Forelimb muscle (tissue), 1 donor: ENCODE results near the gene LMNTD2. TPM values are rescaled to one million over a fixed set of nuclear protein-coding genes. Genes with fewer than 3 reads are reported as not detected.

Source experiments
- DNase-seq: peaks from one replicate; pipeline ENCODE4 v3.0.0-alpha.2; 2013; ENCODE audit warnings: low read depth
- polyA plus RNA-seq: library from polyadenylated mRNA; unstranded; fragments of 120-200 nt; gene quantifications from one replicate; pipeline ENCODE4 v1.2.1, GENCODE V29; 2013; ENCODE audit not compliant: insufficient read length

LMNTD2 gene, protein sequence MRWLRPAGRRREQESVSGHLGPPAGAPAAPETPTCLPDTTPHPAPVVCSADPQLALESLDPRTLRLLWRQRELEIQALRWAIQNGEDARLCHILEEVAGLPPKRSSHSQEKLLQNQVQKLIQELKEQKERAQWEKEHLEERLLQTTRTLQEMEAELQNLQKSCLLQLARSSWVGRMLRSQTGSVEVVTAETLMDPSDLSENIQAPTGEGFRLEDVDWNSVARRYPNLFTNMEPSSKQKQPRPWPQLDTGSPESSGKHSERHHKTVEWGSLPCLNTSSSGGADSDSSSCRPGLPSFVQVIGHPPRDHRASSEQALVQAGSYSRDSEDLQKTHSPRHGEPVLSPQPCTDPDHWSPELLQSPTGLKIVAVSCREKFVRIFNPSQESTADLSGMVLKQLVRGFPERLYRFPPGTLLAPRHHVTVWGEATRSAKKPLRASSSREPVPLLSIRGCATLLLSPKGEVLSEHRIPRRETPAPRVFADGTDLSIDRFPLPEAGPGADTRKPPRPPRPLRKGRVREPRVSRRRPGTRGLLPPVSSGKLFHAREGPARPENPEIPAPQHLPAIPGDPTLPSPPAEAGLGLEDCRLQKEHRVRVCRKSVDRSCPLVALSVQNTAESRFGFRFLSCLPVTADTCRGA
- polyA plus RNA-seq: 0.52 TPM

DNA sequence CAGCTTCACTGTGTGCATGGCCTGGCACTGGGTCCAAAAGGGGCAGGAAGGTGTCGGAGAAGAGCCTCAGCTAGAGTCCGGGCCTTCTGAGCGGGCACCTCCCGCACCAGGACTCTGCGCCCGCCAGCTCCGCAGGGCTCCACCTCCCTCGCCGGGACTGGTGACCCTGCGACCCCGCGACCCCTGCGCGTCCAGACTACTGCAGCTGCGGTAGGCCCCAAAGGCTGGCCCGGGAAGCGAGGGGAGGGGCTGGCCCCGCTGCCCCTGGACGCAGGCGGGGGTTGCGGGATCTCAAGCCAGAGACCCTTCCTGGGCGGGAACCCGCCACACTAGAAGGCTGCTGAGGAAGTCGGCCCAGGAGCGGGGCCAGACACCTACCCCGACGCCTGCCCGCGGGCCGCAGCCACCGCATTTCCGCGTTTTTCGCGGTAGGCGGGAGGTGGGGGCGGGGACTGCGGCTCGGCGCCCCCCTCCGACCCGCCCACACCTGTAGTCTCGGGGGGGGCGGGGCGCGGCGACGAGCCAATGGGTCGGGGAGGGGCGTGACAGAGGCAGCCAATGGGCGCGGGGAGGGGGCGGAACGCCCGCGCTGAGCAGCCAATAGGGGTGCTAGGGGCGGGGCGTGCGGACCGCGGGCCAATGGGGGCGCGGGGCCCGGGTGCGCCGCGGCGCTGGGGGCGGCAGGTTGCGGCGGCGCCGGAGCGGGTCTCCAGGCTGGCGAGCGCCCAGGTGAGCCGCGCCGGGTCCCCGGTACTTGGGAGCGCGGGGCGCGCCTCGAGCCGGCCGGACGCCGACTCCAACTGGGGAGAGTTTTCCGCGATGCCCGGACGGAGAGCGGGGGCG, at the start of gene LMNTD2, which contains the start of gene RASSF7:
TSS of gene LMNTD2 (minus strand) at position 434 of the 843 bp plus-strand sequence. CDS start at position 412, 22 bp downstream.
TSS of gene RASSF7 (plus strand) at position 666 of the 843 bp plus-strand sequence. CDS start 799 bp downstream, outside the sequence.
- DNase-seq: no peak

- no peak for DNase-seq
Observed at GRCh38 chr11:609341-609811, 48.8 kb upstream of the LMNTD2 start.

- no peak for DNase-seq
Observed at GRCh38 chr11:608791-609251, 48.3 kb upstream of the LMNTD2 start.

DNA sequence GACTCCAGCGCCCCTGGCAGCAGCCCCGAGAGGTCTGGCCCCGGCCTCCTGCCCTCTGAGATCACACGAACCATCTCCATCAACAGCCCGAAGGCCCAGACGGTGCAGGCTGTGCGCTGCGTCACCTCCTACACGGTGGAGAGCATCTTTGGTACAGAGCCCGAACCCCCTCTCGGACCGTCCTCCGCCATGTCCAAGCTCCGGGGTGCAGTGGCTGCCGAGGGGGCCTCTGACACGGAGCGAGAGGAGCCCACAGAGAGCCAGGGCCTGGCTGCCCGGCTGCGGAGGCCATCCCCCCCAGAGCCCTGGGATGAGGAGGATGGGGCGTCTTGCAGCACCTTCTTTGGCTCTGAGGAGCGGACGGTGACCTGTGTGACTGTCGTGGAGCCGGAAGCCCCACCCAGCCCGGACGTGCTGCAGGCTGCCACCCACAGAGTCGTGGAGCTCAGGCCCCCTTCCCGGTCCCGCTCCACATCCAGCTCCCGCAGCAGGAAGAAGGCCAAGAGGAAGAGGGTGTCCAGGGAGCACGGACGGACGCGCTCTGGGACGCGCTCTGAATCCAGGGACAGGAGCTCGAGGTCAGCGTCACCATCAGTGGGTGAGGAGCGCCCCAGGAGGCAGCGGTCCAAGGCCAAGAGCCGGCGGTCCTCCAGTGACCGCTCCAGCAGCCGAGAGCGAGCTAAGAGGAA, 47.6 kb upstream of the LMNTD2 start:
- DNase-seq: no peak

DNA sequence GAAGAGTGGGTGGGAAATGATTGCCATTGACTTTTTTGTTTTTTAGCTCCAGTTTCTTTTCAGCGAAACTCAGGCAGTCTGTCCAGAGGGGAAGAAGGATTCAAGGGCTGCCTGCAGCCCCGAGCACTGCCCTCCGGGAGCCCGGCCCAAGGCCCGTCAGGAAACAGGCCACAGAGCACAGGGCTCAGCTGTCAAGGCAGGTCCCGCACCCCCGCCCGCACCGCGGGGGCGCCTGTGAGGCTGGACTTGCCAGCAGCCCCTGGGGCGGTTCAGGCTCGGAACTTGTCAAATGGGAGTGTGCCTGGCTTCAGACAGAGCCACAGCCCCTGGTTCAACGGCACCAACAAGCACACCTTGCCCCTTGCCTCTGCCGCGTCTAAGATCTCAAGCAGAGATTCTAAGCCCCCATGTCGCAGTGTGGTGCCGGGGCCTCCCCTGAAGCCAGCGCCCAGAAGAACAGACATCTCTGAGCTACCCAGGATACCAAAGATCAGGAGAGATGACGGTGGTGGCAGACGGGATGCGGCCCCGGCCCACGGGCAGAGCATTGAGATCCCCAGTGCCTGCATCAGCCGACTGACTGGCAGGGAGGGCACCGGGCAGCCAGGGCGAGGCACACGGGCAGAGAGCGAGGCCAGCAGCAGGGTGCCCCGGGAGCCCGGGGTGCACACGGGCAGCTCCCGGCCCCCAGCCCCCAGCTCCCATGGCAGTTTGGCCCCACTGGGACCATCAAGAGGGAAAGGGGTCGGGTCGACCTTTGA, 46.7 kb upstream of the LMNTD2 start:
- no peak for DNase-seq

GRCh38 chr11:606245-606644, 45.7 kb upstream of the LMNTD2 start:
- DNase-seq: no peak

GRCh38 chr11:605286-606129, 45.0 kb upstream of the LMNTD2 start:
- DNase-seq: no peak

DNA sequence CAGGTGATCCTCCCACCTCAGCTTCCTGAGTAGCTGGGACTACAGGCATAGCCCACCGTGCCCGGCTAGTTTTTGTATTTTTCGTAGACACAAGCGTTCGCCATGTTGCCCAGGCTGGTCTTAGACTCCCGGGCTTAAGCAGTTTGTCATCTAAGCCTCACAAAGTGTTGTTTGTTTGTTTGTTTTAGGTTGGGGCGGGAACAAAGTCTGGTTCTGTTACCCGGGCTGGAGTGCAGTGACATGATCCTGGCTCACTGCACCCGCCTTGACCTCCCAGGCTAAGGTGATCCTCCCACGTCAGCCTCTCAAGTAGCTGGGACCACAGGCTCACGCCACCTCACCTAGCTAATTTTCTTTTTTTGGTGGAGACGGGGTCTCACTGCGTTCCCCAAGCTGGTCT, 42.6 kb upstream of the LMNTD2 start:
- no peak for DNase-seq

DNA sequence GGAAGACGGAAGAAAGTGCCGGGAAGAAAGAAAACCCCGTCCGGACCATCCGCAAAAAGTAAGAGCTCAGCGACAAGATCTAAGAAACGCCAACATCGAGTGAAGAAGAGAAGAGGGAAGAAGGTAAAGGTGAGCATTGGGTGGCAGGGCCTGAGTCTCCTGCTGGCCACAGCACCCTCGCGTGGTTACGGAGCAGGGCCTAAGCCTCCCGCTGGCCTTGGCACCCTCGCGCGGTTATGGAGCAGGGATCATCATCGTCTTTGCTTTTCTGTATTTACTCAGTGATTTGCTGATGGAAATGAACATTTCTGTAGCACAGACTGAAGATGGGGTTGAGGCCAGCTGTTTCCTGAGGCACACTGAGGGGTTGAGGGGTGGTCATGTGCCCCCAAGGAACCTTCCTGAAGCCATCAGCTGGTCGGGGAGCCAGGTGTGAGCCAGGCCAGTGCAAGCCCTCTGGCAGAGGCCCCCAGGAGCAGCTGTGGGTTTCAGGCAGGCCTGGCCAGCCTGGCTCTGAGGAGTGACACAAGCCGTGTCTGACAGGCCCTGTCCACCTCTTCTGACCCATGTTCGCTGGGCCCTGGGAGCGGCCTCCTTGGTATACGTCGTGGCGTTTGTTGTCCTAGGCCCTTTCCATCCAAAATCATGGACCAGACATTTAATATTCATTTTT, 41.2 kb upstream of the LMNTD2 start:
- DNase-seq: no peak

GRCh38 chr11:598005-598680, 37.6 kb upstream of the LMNTD2 start:
- no peak for DNase-seq

DNA sequence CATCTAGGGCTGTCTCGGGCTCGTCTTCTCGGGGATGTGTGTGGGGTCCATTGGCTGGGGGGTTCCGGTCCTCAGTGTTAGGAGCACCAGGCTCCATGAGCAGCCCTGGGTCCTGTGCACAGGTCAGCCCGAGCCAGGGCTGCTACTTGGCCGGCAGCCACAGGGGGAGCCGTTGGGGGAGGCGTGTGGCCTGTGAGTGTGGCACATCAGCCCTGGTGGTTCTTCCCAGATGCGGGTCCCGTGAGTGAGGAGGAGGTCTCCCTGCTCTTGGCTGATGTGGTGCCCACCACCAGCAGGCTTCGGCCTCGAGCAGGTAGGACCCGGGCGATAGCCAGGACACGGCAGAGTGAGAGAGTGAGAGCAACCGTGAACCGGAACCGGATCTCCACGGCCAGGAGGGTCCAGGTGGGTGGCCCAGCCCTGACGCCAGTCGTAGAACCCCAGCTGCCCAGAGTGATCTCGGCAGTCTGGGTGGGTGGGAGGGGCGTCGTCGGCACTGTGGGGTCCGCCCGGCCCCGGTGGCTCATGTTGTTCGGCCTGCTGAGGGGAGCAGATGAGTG, 36.7 kb upstream of the LMNTD2 start:
- DNase-seq: no peak

DNA sequence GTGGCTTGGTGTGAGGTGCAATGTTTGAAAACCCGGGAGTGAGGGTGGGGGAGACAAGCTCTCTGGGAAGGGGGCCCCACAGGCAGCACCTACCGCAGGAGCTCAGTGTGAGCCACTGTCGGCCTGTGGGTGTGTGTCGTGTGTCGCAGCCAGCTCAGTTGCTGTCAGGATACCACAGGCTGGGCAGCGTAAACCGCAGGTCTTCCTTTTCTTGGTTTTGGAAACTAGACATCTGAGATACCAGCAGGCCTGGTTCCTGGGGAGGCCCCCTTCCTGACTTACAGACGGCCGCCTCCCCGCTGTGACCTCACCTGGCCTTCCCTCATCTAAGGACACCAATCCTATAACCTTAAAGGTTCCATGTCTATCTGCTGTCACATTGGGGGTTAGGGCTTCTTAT, 35.8 kb upstream of the LMNTD2 start:
- DNase-seq: no peak

- DNase-seq: no peak
Observed at GRCh38 chr11:595400-595799, 34.9 kb upstream of the LMNTD2 start.

GRCh38 chr11:593347-593746, 32.8 kb upstream of the LMNTD2 start:
- no peak for DNase-seq

- no peak for DNase-seq
Observed at GRCh38 chr11:592918-593317, 32.4 kb upstream of the LMNTD2 start.

DNA sequence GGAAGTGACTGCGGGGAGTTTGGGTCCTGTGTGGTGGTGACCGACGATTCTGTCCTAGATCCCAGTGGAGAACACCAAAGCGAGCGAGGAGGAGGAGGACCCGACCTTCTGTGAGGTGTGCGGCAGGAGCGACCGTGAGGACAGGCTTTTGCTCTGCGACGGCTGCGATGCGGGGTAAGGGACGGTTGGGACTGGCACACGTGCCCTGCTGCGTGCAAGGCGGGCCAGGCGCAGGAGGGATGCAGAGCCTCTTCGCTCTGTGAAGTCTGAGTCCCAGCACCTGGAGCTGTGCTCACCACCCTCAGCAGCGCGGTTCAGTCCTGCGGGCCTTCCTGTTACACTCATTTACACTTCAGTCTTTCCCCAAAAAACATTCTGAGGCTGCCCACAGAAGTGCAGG, 32.0 kb upstream of the LMNTD2 start:
- no peak for DNase-seq

DNA sequence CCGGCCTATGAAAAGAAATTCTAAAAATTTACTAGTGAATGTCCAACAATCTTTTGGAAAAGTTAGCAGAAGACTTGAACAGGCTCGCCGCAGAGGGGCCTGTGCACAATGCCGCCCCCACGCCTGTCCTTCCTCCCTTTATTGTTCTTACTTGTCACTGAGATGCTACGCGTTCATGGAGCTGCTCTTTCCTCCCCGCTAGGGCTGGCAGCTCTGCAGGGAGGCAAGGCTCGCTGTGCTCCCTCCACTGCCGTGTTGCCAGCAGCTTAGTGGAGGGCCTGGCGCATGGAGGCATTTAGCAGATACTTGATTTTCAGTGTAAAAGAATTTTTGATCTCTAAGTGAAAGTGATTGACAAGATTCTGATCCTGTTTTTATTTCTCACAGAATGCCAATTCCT, 30.5 kb upstream of the LMNTD2 start:
- no peak for DNase-seq

DNA sequence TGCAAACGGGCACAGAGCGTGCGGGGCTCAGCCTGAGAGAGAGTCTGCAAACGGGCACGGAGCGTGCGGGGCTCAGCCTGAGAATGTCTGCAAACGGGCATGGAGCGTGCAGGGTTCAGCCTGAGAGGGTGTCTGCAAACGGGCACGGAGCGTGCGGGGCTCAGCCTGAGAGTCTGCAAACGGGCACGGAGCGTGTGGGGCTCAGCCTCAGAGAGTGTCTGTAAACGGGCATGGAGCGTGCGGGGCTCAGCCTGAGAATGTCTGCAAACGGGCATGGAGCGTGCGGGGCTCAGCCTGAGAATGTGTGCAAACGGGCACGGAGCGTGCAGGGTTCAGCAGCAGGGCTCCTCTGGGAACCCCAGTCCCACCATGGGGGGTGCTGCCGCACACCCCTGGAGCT, 29.3 kb upstream of the LMNTD2 start:
- no peak for DNase-seq
